IPS-20b (cell line): ENCODE results near the gene LRRC74B.
"Not testable (repeated sequence)": the region's sequence is repeated elsewhere in the genome, so short reads cannot be mapped to it uniquely, and the experiment has no call there.

ENCODE experiments used
- H3K27ac ChIP-seq: one replicate; pipeline ENCODE4 v1.5.1; 2013; ENCODE audit warnings: low read length
- H3K27me3 ChIP-seq: 2 replicates; pipeline ENCODE4 v1.6.1; 2013; ENCODE audit warnings: mild to moderate bottlenecking, low read length, inconsistent platforms; ENCODE audit not compliant: insufficient read depth
- H3K36me3 ChIP-seq: 2 replicates; pipeline ENCODE4 v1.6.1; 2013; ENCODE audit warnings: low read depth, mild to moderate bottlenecking, inconsistent platforms, low read length, moderate library complexity; ENCODE audit not compliant: insufficient read depth
- H3K4me1 ChIP-seq: 2 replicates; pipeline ENCODE4 v1.6.1; 2013; ENCODE audit warnings: mild to moderate bottlenecking, control low read depth, inconsistent platforms, low read length, moderate library complexity; ENCODE audit not compliant: insufficient read depth
- H3K4me3 ChIP-seq: 2 replicates; pipeline ENCODE4 v1.5.1; 2013; ENCODE audit warnings: mild to moderate bottlenecking, low read length, inconsistent platforms
- H3K9ac ChIP-seq: 2 replicates; pipeline ENCODE4 v1.6.1; 2013; ENCODE audit warnings: low read depth, mild to moderate bottlenecking, inconsistent platforms, low read length, moderate library complexity
- H3K9me3 ChIP-seq: 2 replicates; pipeline ENCODE4 v1.6.1; 2013; ENCODE audit warnings: mild to moderate bottlenecking, low read depth, low read length, inconsistent platforms; ENCODE audit not compliant: insufficient read depth

LRRC74B gene

DNA sequence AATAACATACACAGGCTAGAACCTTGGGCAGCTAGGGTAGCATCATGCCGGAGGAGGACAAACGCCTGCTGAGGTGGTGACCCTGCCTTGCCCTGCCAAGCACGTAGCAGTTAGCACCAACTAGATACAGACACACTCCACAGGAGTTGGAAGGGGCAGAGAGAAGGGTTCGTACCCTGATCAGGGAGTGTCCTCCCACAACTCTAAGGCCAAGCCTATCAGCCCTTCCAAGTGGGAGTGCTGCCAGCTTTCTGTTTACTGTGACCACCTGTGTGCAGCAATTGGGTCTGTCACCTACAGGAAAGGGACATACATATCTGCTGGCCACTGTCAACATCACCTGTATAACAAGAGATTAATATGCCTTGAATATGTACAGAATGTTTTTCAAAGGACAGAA is 42.0 kb upstream of the LRRC74B start:
- no peaks in the 10 kb centered on the region for H3K9me3 ChIP-seq
- H3K4me3 ChIP-seq, result no peak overlapping the region
- no peaks in the 10 kb centered on the region for H3K27me3 ChIP-seq
- H3K4me1 ChIP-seq, result peaks cover 13% of the 10 kb centered on the region
- peaks cover 14% of the 10 kb centered on the region; the same call in 1 of the 2 replicates for H3K36me3 ChIP-seq
- no peak overlapping the region for H3K9ac ChIP-seq
- no peak overlapping the region for H3K27ac ChIP-seq

DNA sequence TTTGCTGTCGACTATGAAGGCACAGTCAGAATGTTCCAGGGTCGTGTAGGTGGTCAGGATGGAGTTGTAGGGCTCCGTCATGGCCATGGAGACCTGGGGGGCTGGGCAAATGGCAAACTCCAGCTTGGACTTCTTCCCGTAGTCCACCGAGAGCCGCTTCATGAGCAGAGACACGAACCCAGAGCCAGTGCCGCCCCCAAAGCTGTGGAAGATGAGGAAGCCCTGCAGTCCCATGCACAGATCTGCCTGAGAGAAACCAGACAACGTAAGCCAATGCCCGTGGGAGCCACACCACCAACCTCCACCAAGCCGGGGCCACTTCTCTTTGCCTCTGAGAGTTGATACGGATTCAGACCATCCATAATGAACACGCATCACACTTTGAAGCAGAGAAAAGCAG is 36.5 kb upstream of the LRRC74B start:
- not testable (repeated sequence) for H3K36me3 ChIP-seq, H3K9ac ChIP-seq, H3K27me3 ChIP-seq, H3K9me3 ChIP-seq, H3K4me3 ChIP-seq, H3K27ac ChIP-seq
- peaks cover 13% of the 10 kb centered on the region for H3K4me1 ChIP-seq

DNA sequence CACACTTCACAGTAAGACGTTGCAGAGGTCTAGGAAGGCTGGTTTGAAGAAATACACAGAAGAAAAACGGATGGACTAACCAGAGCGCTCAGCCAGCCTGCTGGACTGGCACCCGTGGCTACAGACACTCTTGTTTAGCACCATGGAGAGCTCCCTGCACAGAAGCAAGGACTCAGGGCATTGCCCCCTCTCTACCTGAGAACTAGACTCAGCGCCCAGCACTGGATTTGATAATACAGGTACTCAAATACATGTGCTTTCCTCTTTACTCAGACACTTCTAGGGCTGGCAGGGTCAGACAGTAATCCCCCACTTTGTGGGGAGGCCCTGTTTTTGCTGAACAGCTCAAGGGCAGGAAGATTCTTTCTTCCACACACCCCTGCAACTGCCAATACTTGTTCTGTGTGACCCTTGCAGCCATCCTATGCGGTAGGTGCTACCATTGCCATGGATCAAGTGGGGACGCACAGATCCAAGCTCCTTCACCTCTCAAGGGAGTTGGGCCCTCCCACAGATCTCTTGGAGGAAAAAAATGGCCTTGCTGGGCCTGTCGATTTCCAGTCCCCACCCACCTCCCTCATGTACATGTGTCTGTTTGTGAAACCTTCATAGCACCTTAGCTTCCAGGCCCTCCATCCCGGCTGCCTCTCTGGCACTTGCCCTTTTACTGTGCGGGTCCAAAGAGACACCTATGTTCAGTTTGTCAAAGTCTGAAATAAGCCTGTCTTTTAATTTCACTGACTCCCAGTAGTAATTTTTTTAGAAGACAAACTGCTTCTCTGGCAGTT is 35.9 kb upstream of the LRRC74B start:
- Histone ChIP-seq H3K27me3 (peaks cover 12% of the 10 kb centered on the region; the same call in 1 of the 2 replicates), H3K9me3 (no peaks in the 10 kb centered on the region), H3K9ac (peak overlapping the region; percentile 6; the same call in 1 of the 2 replicates), H3K27ac (peak overlapping the region; percentile 38), H3K4me1 (peaks cover 18% of the 10 kb centered on the region), H3K4me3 (peak overlapping the region; percentile 20; the same call in 1 of the 2 replicates), H3K36me3 (0 out of 2 replicates have a peak, but pooled peaks cover 3% of the 10 kb centered on the region)

DNA sequence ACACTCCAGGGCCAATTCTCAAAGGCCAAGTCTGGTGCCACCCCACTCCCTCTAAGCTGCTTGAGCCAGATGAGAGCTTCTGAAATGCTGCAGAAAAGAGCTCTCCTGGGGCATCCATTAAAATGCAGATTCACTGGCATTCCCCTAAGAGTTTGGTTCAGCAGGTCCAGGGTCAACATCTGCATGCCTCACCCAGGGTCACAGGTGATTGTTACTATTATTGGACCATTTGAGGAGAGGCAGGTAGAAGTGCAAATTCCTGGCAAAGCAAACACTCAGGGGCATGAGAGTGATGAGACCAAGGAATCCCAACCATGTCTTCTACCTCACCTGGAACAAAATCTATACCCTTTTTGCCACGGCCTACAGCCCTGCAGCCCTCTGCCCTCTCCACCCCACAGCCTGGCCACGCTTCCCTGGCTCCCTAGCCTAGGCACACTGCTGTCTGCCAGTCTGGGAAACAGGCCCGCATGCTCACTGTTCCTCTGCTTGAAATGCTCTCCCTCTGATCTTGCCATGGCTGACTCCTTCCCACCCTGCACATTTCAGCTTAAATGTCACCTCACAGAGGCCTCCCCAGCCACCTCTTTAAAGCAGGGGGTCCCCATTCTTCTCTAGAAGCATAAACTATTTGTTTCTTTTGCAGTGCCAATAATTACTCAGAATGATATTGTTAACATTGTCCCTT is 35.2 kb upstream of the LRRC74B start:
- H3K27ac ChIP-seq, result no peak overlapping the region
- no peak overlapping the region; the same call in 1 of the 2 replicates for H3K9ac ChIP-seq
- H3K36me3 ChIP-seq, result 0 out of 2 replicates have a peak, but pooled peaks cover 3% of the 10 kb centered on the region
- H3K9me3 ChIP-seq, result no peaks in the 10 kb centered on the region
- peaks cover 15% of the 10 kb centered on the region; the same call in 1 of the 2 replicates for H3K27me3 ChIP-seq
- H3K4me3 ChIP-seq, result peak overlapping the region; percentile 38; the same call in 1 of the 2 replicates
- H3K4me1 ChIP-seq, result peaks cover 21% of the 10 kb centered on the region

DNA sequence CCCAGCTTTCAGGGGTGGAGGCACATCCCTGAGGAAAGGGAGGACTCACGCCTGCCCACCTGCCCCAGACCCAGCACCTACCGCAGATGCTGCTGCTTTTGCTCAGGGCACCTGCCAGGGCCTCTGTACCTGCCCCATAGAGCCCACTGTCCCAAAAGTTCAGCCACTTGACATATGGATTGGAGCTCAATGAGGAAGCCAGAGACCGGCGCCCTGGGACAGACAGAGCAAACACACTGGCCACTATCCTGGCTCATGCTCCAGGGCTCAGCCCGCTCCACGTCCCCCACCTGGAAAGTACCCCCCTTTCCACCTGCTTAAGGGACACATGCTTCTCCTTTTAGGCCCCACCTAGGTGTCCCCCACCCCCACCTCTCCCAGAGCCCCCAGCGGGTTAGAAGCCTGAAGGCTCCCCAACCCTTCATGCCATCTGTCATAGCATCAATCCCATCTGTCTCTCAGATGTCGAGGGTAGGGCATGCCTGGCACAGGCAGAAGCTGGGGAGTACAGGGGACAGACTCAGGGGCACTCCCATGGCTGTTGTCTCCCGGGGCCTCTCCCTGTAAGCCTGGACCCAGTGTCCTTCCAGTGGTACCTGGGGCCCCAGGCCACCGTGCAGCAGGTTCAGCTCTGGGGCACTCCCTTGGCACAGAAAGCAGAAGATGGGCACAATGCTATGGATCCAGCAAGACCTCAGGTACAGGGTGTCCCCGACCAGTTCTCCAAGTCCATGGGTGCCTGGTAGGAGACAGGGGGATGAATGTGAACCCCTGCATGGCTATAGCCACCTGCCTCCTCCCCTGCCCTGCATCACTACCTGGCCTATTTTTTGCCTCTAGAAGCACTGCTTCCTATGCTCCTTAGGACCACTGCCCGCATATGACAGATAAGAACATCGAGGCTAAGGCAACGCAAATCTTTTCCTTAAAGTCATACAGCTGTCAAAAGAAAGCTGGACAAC is 33.0 kb upstream of the LRRC74B start:
- H3K27me3 ChIP-seq, result peaks cover 15% of the 10 kb centered on the region; the same call in 1 of the 2 replicates
- peak overlapping the region; percentile 79; the same call in 1 of the 2 replicates for H3K4me3 ChIP-seq

DNA sequence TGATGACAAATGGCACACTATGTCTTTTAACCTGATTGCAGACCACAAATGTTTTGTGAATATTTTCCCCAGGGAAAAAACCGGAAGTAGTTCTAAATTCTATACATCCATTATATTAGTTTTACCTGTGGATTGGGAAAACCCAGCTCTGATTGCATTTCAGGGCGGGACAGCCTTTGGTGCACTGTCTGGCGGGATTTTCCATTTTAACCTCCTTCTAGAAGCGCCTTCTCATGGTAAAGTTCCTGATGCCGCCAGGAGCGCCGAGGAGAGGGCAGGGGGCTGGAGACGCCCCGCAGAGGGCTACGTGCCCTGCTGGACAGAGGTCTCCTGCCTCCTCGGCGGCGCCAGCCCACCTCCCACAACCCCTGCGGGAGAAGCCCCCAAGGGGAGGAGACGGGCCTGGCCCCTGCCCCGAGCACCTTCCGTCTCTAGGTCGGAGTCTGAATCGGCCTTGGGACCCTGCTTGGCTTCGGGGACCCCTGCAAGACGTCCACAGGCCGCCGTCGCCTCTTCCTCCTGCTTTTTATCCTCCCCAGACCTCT is 32.0 kb upstream of the LRRC74B start:
- peaks cover 15% of the 10 kb centered on the region; the same call in 1 of the 2 replicates for H3K27me3 ChIP-seq
- H3K4me3 ChIP-seq, result peak overlapping the region; percentile 79
- H3K27ac ChIP-seq, result no peak overlapping the region
- peak overlapping the region; percentile 69; the same call in 1 of the 2 replicates for H3K9ac ChIP-seq
- peaks cover 21% of the 10 kb centered on the region for H3K4me1 ChIP-seq
- H3K36me3 ChIP-seq, result no peaks in the 10 kb centered on the region
- no peaks in the 10 kb centered on the region for H3K9me3 ChIP-seq

More for the DNA sequence above, 33.0 kb upstream of the LRRC74B start:
- Histone ChIP-seq H3K4me1 (peaks cover 21% of the 10 kb centered on the region), H3K27ac (no peak overlapping the region), H3K36me3 (0 out of 2 replicates have a peak, but pooled peaks cover 3% of the 10 kb centered on the region), H3K9ac (no peak overlapping the region), H3K9me3 (no peaks in the 10 kb centered on the region)

DNA sequence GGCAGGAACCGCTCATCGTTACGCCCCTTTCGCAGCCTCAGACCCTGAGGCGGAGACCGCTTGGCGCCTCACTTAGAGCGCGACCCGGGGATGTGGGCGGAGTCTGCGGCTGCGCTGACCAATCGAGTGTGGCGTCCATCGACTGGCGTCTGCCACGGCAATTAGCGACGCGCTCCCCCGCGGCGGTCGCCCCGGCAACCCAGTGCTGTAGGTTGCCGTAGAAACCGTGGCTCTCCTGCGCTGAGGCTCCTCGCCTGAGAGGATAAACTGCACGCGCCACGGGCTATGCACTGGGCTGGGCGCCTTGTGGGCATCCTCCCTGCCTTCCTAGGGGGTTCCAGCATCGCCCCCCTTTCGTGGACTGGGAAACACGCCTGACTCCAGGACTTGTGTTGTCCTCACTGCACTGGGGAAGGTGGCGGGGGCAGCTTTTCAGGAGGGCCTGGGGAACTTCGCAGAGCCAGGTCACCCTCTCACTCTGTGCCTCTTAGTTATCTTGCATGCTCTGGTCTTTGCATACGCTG is 31.5 kb upstream of the LRRC74B start:
- H3K27ac ChIP-seq, result no peak overlapping the region

DNA sequence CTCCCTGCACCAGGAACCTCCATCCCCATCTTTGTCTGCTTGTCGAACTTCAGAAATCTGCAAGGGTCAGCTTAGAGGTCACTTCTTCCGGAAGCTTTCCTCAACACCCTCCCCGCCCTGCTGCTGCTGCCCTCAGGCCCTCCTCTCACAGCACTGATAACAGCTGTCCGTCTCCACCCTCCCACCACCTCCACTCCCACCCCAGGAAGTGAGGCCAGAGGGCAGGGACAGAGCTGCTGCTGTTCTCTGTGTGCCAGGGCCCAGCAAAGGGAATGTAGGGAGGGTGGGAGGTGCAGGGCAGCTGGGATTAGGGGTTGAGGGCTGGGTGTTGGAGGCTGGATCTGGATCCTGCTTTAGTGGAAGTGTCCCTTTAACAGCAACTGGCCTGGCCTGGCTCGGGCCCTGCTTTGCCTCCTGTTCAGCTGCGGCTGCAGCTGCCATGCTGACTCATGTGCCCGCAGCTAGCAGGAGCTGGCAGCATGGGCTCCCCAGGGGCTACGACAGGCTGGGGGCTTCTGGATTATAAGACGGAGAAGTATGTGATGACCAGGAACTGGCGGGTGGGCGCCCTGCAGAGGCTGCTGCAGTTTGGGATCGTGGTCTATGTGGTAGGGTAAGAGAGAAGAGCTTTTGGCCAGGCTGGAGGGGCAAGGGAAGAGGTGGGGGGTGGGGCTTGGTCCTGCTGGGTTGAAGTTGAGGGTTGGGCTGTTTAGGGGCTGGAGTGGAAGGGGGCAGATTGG is 30.9 kb upstream of the LRRC74B start, which contains the start of gene P2RX6:
Gene P2RX6, plus strand, starts transcription at position 440 of the 740 bp plus-strand sequence. Its CDS starts 10 bp downstream, at position 450.
- no peak within 1 kb of the TSS for H3K27ac ChIP-seq

More for the DNA sequence above, 31.5 kb upstream of the LRRC74B start:
- peaks cover 21% of the 10 kb centered on the region for H3K4me1 ChIP-seq
- H3K4me3 ChIP-seq, result peak overlapping the region; percentile 79
- no peaks in the 10 kb centered on the region for H3K9me3 ChIP-seq
- peak overlapping the region; percentile 69; the same call in 1 of the 2 replicates for H3K9ac ChIP-seq
- H3K27me3 ChIP-seq, result peaks cover 15% of the 10 kb centered on the region; the same call in 1 of the 2 replicates
- H3K36me3 ChIP-seq, result no peaks in the 10 kb centered on the region

DNA sequence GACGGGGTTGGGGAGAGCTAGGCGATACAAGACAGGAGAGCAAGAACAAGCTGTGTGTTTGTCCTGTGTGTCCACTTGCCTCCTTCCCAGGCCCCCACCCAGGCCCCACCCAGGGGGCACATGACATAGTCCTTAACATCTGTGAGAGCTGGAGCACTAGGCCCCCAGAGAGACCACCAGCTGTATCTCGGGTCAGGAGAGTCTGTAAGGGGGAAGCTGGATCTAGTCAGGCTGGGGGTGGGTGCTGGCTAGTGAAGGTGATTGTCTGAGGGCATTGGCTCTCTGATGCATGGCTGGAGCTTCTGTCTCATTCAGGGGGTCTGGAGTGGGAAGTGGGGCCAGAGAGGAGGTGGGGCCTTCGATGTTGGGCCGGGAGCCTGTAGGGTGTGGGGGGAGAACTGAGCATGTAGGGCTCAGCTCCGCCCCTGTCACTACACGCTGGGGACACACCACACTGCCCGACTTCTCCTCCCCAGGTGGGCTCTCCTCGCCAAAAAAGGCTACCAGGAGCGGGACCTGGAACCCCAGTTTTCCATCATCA is 30.2 kb upstream of the LRRC74B start:
- H3K27ac ChIP-seq, result no peak overlapping the region

More for the DNA sequence above, 30.9 kb upstream of the LRRC74B start, which contains the start of gene P2RX6:
- no peaks in the 10 kb centered on the region for H3K9me3 ChIP-seq
- peak within 1 kb of the TSS; percentile 79 for H3K4me3 ChIP-seq
- peaks cover 18% of the 10 kb centered on the region for H3K4me1 ChIP-seq
- H3K27me3 ChIP-seq, result peaks cover 15% of the 10 kb centered on the region; the same call in 1 of the 2 replicates
- no peaks in the 10 kb centered on the region for H3K36me3 ChIP-seq
- peak within 1 kb of the TSS; percentile 69; the same call in 1 of the 2 replicates for H3K9ac ChIP-seq

More for the DNA sequence above, 30.2 kb upstream of the LRRC74B start:
- Histone ChIP-seq H3K27me3 (peaks cover 15% of the 10 kb centered on the region; the same call in 1 of the 2 replicates), H3K9me3 (no peaks in the 10 kb centered on the region), H3K36me3 (no peaks in the 10 kb centered on the region), H3K4me3 (no peak overlapping the region), H3K9ac (no peak overlapping the region), H3K4me1 (peaks cover 14% of the 10 kb centered on the region; the same call in 1 of the 2 replicates)
